Adrenal gland (tissue), 5 donors: ENCODE measurements around the gene TCF12.

Experiments used
- POLR2A ChIP-seq, 2 donors: fragments of 450-650 bp; IDR thresholded peaks; one replicate each; pipeline ENCODE4 v1.6.1; 2017; ENCODE audit warnings: antibody characterized with exemption in 2 of 2, mild to moderate bottlenecking in 2 of 2, moderate library complexity in 1 of 2
- TF ChIP-seq, protein P1 (sequence below), 6 experiments: fragments of 450-650 bp in 4 of 6; fragments of 200-600 bp in 2 of 6; sonication (generic) in 1 of 6; IDR thresholded peaks; 1 replicate in 5 of 6; 2 replicates in 1 of 6; pipeline versions ENCODE4 v1.5.1 to v1.8.0; 2016 to 2021; ENCODE audit warnings: antibody characterized with exemption in 6 of 6, mild to moderate bottlenecking in 2 of 6, moderate library complexity in 1 of 6
- donor health status: DM: no; HTN: no; CAD: no.

DNA sequence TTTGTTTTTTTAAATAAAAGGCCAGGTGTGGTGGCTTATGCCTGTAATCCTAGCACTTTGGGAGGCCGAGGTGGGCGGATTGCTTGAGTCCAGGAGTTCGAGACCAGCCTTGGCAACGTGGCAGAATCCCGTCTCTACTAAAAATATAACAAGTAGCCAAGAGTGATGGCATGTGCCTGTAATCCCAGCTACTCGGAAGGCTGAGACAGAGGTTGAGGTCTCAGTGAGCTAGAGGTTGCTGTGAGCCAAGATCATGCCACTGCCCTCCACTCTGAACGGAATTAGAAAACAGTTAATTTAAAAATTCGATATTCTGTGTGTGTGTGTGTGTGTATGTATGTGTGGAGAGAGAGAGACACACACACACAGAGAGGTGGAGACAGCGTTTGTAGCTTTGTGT lies 58.8 kb downstream of the TCF12 start:
- TF ChIP-seq, protein P1, sequence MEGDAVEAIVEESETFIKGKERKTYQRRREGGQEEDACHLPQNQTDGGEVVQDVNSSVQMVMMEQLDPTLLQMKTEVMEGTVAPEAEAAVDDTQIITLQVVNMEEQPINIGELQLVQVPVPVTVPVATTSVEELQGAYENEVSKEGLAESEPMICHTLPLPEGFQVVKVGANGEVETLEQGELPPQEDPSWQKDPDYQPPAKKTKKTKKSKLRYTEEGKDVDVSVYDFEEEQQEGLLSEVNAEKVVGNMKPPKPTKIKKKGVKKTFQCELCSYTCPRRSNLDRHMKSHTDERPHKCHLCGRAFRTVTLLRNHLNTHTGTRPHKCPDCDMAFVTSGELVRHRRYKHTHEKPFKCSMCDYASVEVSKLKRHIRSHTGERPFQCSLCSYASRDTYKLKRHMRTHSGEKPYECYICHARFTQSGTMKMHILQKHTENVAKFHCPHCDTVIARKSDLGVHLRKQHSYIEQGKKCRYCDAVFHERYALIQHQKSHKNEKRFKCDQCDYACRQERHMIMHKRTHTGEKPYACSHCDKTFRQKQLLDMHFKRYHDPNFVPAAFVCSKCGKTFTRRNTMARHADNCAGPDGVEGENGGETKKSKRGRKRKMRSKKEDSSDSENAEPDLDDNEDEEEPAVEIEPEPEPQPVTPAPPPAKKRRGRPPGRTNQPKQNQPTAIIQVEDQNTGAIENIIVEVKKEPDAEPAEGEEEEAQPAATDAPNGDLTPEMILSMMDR (IDR thresholded peaks at IDR 0.05), result no peak
- TF ChIP-seq POLR2A (IDR thresholded peaks at IDR 0.05), result no peak
